HepG2 (cell line): ENCODE data around the gene GIPC1. TPM values are rescaled to one million over a fixed set of nuclear protein-coding genes. Genes with fewer than 3 reads are reported as not detected.

Experiments used
- AGO1 ChIP-seq: fragments of 200-400 bp; formaldehyde crosslinking; IDR thresholded peaks from 2 replicates; pipeline ENCODE4 v1.6.1; 2017; ENCODE audit warnings: mild to moderate bottlenecking, low read depth, low read length, moderate library complexity; ENCODE audit not compliant: poor library complexity, severe bottlenecking
- AHR ChIP-seq: IDR thresholded peaks from 2 replicates; pipeline ENCODE4 v1.6.1; 2018; ENCODE audit warnings: missing genetic modification reagents, missing compliant biosample characterization
- FOSL2 ChIP-seq: sonication (generic); formaldehyde crosslinking; IDR thresholded peaks from 2 replicates; pipeline ENCODE4 v1.4.0; 2020; ENCODE audit warnings: missing genetic modification reagents
- LCORL ChIP-seq, 2 experiments: fragments of 450-650 bp in 1 of 2; sonication (generic) in 1 of 2; formaldehyde crosslinking in 1 of 2; IDR thresholded peaks; 2 replicates each; pipeline versions ENCODE4 v1.5.0 to v1.6.1; 2017 to 2020; ENCODE audit warnings: antibody characterized with exemption in 1 of 2, missing genetic modification reagents in 1 of 2
- NFKB2 ChIP-seq: sonication (generic); formaldehyde crosslinking; IDR thresholded peaks from 2 replicates; pipeline ENCODE4 v1.4.0; 2020; ENCODE audit warnings: missing genetic modification reagents, borderline replicate concordance
- PRPF4 ChIP-seq: fragments of 200-400 bp; formaldehyde crosslinking; IDR thresholded peaks from 2 replicates; pipeline ENCODE4 v1.6.1; 2016; ENCODE audit warnings: low read length, low read depth; ENCODE audit not compliant: poor library complexity, severe bottlenecking
- RBM39 ChIP-seq: fragments of 200-400 bp; formaldehyde crosslinking; IDR thresholded peaks from one replicate; pipeline ENCODE4 v1.6.1; 2018; ENCODE audit warnings: antibody characterized with exemption, mild to moderate bottlenecking, low read depth, low read length; ENCODE audit not compliant: poor library complexity, severe bottlenecking
- SKI ChIP-seq: fragments of 450-650 bp; IDR thresholded peaks from one replicate; pipeline ENCODE4 v1.6.1; 2018; ENCODE audit warnings: mild to moderate bottlenecking; ENCODE audit not compliant: partially characterized antibody
- SNRNP70 ChIP-seq: fragments of 200-400 bp; formaldehyde crosslinking; IDR thresholded peaks from 2 replicates; pipeline ENCODE4 v1.6.1; 2017; ENCODE audit warnings: mild to moderate bottlenecking, low read depth, low read length, moderate library complexity
- SPEN ChIP-seq: sonication (generic); formaldehyde crosslinking; IDR thresholded peaks from 2 replicates; pipeline ENCODE4 v1.5.1; 2020; ENCODE audit warnings: low read depth, mild to moderate bottlenecking, missing genetic modification reagents
- SRSF1 ChIP-seq: fragments of 200-400 bp; formaldehyde crosslinking; optimal IDR thresholded peaks from 2 replicates; pipeline ENCODE3; 2017; ENCODE audit warnings: mild to moderate bottlenecking, low read depth, low read length, moderate library complexity
- TMF1 ChIP-seq: sonication (generic); formaldehyde crosslinking; IDR thresholded peaks from 2 replicates; pipeline ENCODE4 v1.8.1; 2022; ENCODE audit warnings: low read depth, missing genetic modification reagents
- ZBTB1 ChIP-seq: sonication (generic); formaldehyde crosslinking; IDR thresholded peaks from 2 replicates; pipeline ENCODE4 v1.4.0; 2020; ENCODE audit warnings: missing genetic modification reagents, borderline replicate concordance
- ZNF160 ChIP-seq: sonication (generic); formaldehyde crosslinking; IDR thresholded peaks from 2 replicates; pipeline ENCODE4 v1.8.0; 2022; ENCODE audit warnings: mild to moderate bottlenecking, inconsistent platforms, missing genetic modification reagents
- ZNF451 ChIP-seq: sonication (generic); formaldehyde crosslinking; IDR thresholded peaks from 2 replicates; pipeline ENCODE4 v1.5.0; 2020; ENCODE audit warnings: mild to moderate bottlenecking, missing genetic modification reagents
- ZNF468 ChIP-seq: sonication (generic); formaldehyde crosslinking; IDR thresholded peaks from 2 replicates; pipeline ENCODE4 v1.8.0; 2022; ENCODE audit warnings: mild to moderate bottlenecking, moderate library complexity, missing genetic modification reagents
- ZNF530 ChIP-seq: sonication (generic); formaldehyde crosslinking; IDR thresholded peaks from 2 replicates; pipeline ENCODE4 v1.5.0; 2020; ENCODE audit warnings: low read depth, mild to moderate bottlenecking, missing genetic modification reagents
- ZNF563 ChIP-seq: sonication (generic); formaldehyde crosslinking; IDR thresholded peaks from 2 replicates; pipeline ENCODE4 v1.8.0; 2022; ENCODE audit warnings: mild to moderate bottlenecking, moderate library complexity, missing genetic modification reagents
- ZNF609 ChIP-seq: sonication (generic); formaldehyde crosslinking; IDR thresholded peaks from 2 replicates; pipeline ENCODE4 v1.4.0; 2020; ENCODE audit warnings: mild to moderate bottlenecking, missing genetic modification reagents, borderline replicate concordance
- ZNF670 ChIP-seq: sonication (generic); formaldehyde crosslinking; IDR thresholded peaks from 2 replicates; pipeline ENCODE4 v1.8.0; 2022; ENCODE audit warnings: mild to moderate bottlenecking, missing genetic modification reagents, borderline replicate concordance
- ZNF782 ChIP-seq: sonication (generic); formaldehyde crosslinking; IDR thresholded peaks from 2 replicates; pipeline ENCODE4 v1.4.0; 2020; ENCODE audit warnings: missing genetic modification reagents, mild to moderate bottlenecking, borderline replicate concordance
- ZNF790 ChIP-seq: sonication (generic); formaldehyde crosslinking; IDR thresholded peaks from 2 replicates; pipeline ENCODE4 v1.8.0; 2022; ENCODE audit warnings: missing genetic modification reagents, mild to moderate bottlenecking, borderline replicate concordance
- ZSCAN20 ChIP-seq: sonication (generic); formaldehyde crosslinking; IDR thresholded peaks from 2 replicates; pipeline ENCODE4 v1.4.0; 2020; ENCODE audit warnings: missing genetic modification reagents, mild to moderate bottlenecking, borderline replicate concordance
- ZSCAN29 ChIP-seq: sonication (generic); formaldehyde crosslinking; conservative IDR thresholded peaks from 2 replicates; pipeline ENCODE4 v1.4.0; 2020; ENCODE audit warnings: mild to moderate bottlenecking, missing genetic modification reagents
- polyA plus RNA-seq, 8 experiments: library from polyadenylated mRNA; depleted of rRNA in 3 of 8; stranded (reverse) in 7 of 8; unstranded in 1 of 8; fragments of >200 nt; fragmentation: Illumina TruSeq in 4 of 8; extraction: Trizol in 4 of 8; gene quantifications; 2 replicates each; pipeline versions ENCODE4 v1.2.1 to v1.2.3, GENCODE V29; 2011 to 2016; ENCODE audit warnings: low read depth in 4 of 8, missing spikeins in 1 of 8, mixed read lengths in 1 of 8; ENCODE audit not compliant: insufficient read depth in 1 of 8
- total RNA-seq, 5 experiments: library from RNA; depleted of rRNA; stranded (reverse); fragments of >200 nt; fragmentation: Illumina TruSeq; extraction: Trizol; gene quantifications; 2 replicates each; pipeline ENCODE4 v1.2.3, GENCODE V29; 2016; ENCODE audit warnings: low read depth in 1 of 5

Gene GIPC1
- total and polyA plus RNA-seq, 2 of the 13 experiments (the other 11 are each of a cell fraction or from before 2014, with no cell fraction given), result 27.1 to 48.1 TPM

- TF ChIP-seq ZNF563 (CRISPR knock-in tag) (peak; percentile 86), ZNF160 (CRISPR knock-in tag) (peak; percentile 59), SNRNP70 (no peak), LCORL (IDR thresholded peaks at IDR 0.05) (no peak), LCORL (CRISPR knock-in tag; IDR thresholded peaks at IDR 0.05) (peak; percentile 51; the same call in 1 of the 2 replicates), ZNF790 (CRISPR knock-in tag) (no peak), ZNF670 (peak; percentile 80; the same call in 1 of the 2 replicates), ZNF530 (CRISPR knock-in tag) (0 out of 2 replicates have a peak, but pooled peaks have one; percentile 70), SKI (peak; percentile 67), PRPF4 (no peak), ZBTB1 (CRISPR knock-in tag) (0 out of 2 replicates have a peak, but pooled peaks have one; percentile 46), FOSL2 (peak; percentile 38; the same call in 1 of the 2 replicates), AGO1 (peak; percentile 95), NFKB2 (CRISPR knock-in tag) (peak; percentile 50; the same call in 1 of the 2 replicates), ZSCAN20 (CRISPR knock-in tag) (0 out of 2 replicates have a peak, but pooled peaks have one; percentile 18), TMF1 (CRISPR knock-in tag) (no peak), ZSCAN29 (CRISPR knock-in tag) (no peak), AHR (CRISPR knock-in tag) (peak; percentile 56; the same call in 1 of the 2 replicates), ZNF468 (CRISPR knock-in tag) (0 out of 2 replicates have a peak, but pooled peaks have one; percentile 66), SRSF1 (peak; percentile 66), SPEN (0 out of 2 replicates have a peak, but pooled peaks have one; percentile 12), ZNF782 (CRISPR knock-in tag) (no peak; the same call in 1 of the 2 replicates), RBM39 (peak; percentile 71), ZNF609 (peak; percentile 39; the same call in 1 of the 2 replicates), ZNF451 (CRISPR knock-in tag) (peak; percentile 87)
These were observed 22.0 kb upstream of the GIPC1 start, which contains the start of gene DNAJB1 (continued) for GRCh38 chr19:14517840-14518505.
